ENCODE measurements around the gene ARHGAP19. TPM values are rescaled to one million over a fixed set of nuclear protein-coding genes. Genes with fewer than 3 reads are reported as not detected.

Gene ARHGAP19
- total RNA-seq, 1 experiment from 2014 or later, result 33.2 TPM

- Mint-ChIP-seq H3K4me3 (no peak overlapping the region; a peak in 1 of 5 replicates), H3K27me3 (ENCODE audit: low read depth) (no peaks in the 10 kb centered on the region), H3K4me1 (no peaks in the 10 kb centered on the region; a peak in 1 of 4 replicates), H3K36me3 (ENCODE audit: insufficient read depth in 1 of 3, low read depth in 3 of 3) (no peaks in the 10 kb centered on the region), H3K27ac (no peak overlapping the region; a peak in 1 of 7 replicates), H3K9me3 (no peaks in the 10 kb centered on the region)
- Histone ChIP-seq H3K27me3 (ENCODE audit: insufficient read depth, low read length) (no peaks in the 10 kb centered on the region; the same call in 1 of the 2 replicates), H3T11ph (ENCODE audit: low read length) (no peak overlapping the region), H2AK5ac (ENCODE audit: insufficient read length, low read length) (no peak overlapping the region), H4K5ac (ENCODE audit: insufficient read length, low read depth, low read length) (no peak overlapping the region), H2BK12ac (ENCODE audit: insufficient read length, low read depth, low read length) (no peak overlapping the region), H4K8ac (replicated peaks; ENCODE audit: insufficient read length, low read depth, low read length) (no peak overlapping the region), H2AFZ (ENCODE audit: low read length) (no peak overlapping the region), H3K18ac (ENCODE audit: insufficient read length, low read depth, low read length) (no peak overlapping the region), H3K56ac (ENCODE audit: insufficient read length, low read depth, low read length) (no peak overlapping the region), H3K4me1 (ENCODE audit: insufficient read depth, low read length) (no peaks in the 10 kb centered on the region), H3K4me2 (ENCODE audit: insufficient read depth, insufficient read length, low read length) (no peak overlapping the region), H3K23me2 (ENCODE audit: insufficient read length, low read depth, low read length, poor library complexity, severe bottlenecking) (no peaks in the 10 kb centered on the region), H4K91ac (ENCODE audit: insufficient read length, low read depth, low read length) (no peak overlapping the region), H3K9ac (ENCODE audit: extremely low read depth, insufficient read length, low read length) (no peak overlapping the region), H3K79me1 (ENCODE audit: insufficient read depth, low read depth, low read length, poor library complexity, severe bottlenecking) (no peaks in the 10 kb centered on the region), H3K79me2 (ENCODE audit: insufficient read depth, low read length) (no peaks in the 10 kb centered on the region), H2BK120ac (ENCODE audit: low read depth, low read length, poor library complexity, severe bottlenecking) (no peak overlapping the region), H2BK5ac (ENCODE audit: insufficient read length, low read length) (no peak overlapping the region), H3K4ac (ENCODE audit: low read depth, low read length) (no peak overlapping the region), H3K23ac (ENCODE audit: insufficient read length, low read depth, low read length) (no peak overlapping the region), H2BK20ac (ENCODE audit: low read depth, low read length, poor library complexity, severe bottlenecking) (no peak overlapping the region), H4K20me1 (ENCODE audit: control insufficient read depth, insufficient read depth, insufficient read length) (no peaks in the 10 kb centered on the region), H3K14ac (ENCODE audit: insufficient read depth, low read length) (no peak overlapping the region), H2BK15ac (ENCODE audit: low read depth, low read length) (no peak overlapping the region), H3K27ac (ENCODE audit: insufficient read length, low read depth, low read length) (no peak overlapping the region), H3K9me3 (ENCODE audit: control insufficient read depth, low read depth, low read length) (no peaks in the 10 kb centered on the region)
- DNase-seq, result no peak
- WGBS (ENCODE audit: extremely low coverage, insufficient read length, low lambda C conversion rate), result no CpG with 5 or more reads among the region's 9 CpGs
- no peak for TF ChIP-seq CTCF (conservative IDR thresholded peaks at IDR 0.05)
Measured at GRCh38 chr10:97213431-97213830, 79.0 kb downstream of the ARHGAP19 start.
